Stimulated activated CD4-positive, alpha-beta T cell treated with anti-CD3 and anti-CD28 coated beads, Interleukin-4, amount 100 ng/mL, for 1 hour (primary cell): ENCODE data around the gene RABGEF1.
A peak's percentile ranks its signal among the peaks of the same experiment; 100 is the strongest.
"Not testable (repeated sequence)": the region's sequence is repeated elsewhere in the genome, so short reads cannot be mapped to it uniquely, and the experiment has no call there.

Experiments used
- DNase-seq: peaks from one replicate; pipeline ENCODE4 v3.0.0-alpha.2; 2020

RABGEF1 gene

GRCh38 chr7:66740302-66740979 is at the start of gene RABGEF1:
Gene RABGEF1 (plus strand): TSS chr7:66740733. CDS start chr7:66771900, 31,167 bp downstream.
- DNase-seq: peak; percentile 98

GRCh38 chr7:66693331-66693730 is 47.2 kb upstream of the RABGEF1 start:
- no peak for DNase-seq

DNA sequence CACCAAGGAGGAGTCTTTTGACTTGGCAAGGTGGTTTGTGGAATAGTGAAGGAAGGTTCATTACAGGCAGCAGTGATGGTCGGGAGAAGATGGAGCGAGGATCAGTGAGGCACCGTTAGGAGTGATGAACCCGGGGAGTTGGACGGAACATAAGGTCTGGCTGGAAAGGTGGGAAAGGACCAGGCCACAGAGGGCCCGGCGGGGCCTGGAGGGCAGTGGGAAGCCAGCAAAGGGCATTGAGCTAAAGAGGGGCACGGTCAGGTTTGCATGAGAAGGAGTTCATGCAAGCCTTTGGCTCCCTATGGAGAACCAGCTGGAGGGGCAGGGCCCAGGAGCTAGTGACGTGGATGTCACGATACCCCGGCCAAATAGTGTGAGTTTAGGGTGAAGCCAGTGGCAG is 46.2 kb upstream of the RABGEF1 start:
- DNase-seq: no peak

- not testable (repeated sequence) for DNase-seq
Observed at GRCh38 chr7:66695417-66695816, 45.1 kb upstream of the RABGEF1 start.

DNA sequence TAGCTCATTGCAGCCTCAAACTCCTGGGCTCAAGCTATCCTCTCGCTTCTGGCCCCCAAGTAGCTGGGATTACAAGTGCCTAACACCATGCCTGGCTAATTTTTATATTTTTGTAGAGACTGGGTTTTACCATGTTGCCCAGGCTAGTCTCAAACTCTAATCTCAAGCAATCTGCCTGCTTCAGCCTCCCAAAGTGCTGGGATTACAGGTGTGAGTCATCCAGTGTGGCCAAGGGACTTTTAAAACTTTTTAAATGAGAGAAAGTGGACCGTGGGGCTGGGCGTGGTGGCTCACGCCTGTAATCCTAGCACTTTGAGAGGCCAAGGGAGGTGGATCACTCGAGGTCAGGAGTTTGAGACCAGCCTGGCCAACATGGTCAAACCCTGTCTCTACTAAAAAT is 44.4 kb upstream of the RABGEF1 start:
- DNase-seq: not testable (repeated sequence)

GRCh38 chr7:66696774-66697191 is 43.8 kb upstream of the RABGEF1 start:
- DNase-seq: no peak

DNA sequence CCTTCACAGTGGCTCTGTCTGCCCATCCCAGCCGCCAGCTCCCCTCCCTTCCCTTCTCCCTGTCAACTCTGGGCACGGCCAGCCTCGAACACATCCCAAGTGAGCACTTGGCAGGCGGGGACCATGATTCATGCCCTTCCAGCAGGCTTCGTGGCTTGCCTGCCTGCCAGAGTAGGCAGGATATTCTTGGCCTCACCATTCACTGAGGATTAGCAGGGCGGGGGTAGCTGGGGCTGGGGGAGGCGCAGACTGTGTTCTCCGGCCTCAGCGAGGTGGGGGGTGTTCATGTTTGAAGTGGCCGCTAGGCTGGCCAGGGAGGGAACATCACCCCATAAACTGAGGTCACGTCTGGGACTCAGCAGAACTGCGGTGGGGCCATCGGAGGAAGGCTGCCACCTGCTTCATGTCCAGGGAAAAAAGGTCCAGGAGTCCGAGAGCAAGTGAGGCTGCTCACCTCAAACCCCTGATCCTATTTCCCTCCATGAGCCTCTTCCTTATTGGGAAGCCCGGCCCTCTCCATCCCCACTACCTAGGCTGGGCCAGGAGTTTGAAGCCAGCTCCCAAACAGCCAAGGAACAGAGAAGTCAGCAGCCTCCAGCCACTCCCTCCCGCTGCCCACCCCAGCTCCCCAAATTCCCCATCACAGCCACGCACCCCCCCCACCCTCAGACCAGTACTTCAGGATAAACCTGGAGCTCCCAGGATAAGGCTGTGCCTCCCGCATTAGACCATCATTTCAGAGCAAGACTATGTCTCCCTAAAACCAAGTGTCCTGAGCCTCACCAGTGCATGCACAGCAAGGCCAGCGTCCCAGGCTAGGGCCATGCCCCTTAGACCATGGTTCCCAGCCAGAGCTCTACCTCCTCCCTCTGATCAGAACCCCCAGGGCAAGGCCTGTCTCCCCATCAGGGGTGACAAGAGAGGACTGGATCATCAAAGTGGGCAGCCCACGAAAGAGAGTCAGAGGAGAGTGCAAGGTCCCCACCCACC is 42.8 kb upstream of the RABGEF1 start:
- DNase-seq: no peak

- DNase-seq: no peak
Observed at GRCh38 chr7:66698652-66699205, 41.8 kb upstream of the RABGEF1 start.

DNA sequence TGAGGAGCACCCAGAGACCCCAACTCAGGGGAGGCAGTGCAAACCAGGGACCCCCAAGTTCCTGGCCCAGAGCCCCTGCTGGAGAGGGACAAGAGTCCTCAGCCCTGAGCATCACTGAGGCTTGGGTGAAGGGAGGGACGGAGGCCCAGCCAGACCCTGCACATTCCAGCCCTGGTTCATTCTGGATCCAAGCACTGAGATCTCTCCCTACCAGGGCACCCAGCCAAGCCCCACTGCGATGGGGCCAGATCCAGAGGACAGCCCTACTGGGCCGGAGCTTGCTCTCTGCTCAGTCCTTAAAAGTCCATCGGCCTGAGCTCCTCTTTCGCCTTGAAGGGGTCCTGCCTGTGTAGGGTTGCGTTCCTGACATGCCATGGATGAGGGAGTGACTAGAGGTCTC is 40.5 kb upstream of the RABGEF1 start:
- DNase-seq: no peak

DNA sequence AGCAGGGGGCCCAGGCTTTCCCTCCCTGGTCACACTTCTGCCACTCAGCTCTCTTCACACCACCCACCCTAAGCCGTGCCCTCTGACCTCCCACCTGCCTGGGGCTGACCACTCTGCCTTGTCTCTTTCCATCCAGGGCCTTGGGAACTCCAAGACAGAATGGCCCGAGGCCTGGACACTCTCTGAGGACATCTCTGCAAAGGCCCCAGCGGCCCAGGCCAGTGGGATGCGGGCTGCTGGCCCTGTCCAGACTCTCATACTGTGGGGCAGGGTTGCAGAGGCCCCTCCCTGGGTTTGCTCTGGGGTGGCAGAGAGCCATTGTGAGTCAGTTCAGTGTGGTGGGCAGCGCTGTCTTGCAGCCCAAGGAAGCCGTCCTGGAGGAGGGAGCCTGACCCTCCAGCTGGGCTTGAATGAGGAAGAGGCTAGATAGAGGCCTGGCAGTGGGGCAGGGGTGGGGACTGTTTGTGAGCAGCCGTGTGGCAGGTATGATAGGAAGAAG is 39.9 kb upstream of the RABGEF1 start:
- DNase-seq: no peak

GRCh38 chr7:66707825-66708224 is 32.7 kb upstream of the RABGEF1 start:
- DNase-seq: no peak

DNA sequence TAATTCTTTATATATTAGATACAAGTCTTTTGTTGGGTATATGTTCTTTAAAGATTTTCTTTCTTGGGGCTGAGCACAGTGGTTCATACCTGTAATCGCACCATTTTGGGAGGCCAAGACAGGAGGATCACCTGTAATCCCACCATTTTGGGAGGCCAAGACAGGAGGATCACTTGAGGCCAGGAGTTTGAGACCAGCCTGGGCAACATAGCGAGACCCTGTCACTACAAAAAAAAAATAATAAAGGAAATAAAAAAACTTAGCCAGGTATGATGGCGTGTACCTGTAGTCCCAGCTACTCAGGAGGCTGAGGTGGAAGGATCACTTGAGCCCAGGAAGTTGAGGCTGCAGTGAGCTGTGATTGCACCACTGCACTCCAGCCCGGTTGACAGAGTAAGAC is 29.8 kb upstream of the RABGEF1 start:
- DNase-seq: not testable (repeated sequence)

GRCh38 chr7:66713687-66714086 is 26.8 kb upstream of the RABGEF1 start:
- no peak for DNase-seq

GRCh38 chr7:66716634-66717033 is 23.9 kb upstream of the RABGEF1 start:
- not testable (repeated sequence) for DNase-seq

DNA sequence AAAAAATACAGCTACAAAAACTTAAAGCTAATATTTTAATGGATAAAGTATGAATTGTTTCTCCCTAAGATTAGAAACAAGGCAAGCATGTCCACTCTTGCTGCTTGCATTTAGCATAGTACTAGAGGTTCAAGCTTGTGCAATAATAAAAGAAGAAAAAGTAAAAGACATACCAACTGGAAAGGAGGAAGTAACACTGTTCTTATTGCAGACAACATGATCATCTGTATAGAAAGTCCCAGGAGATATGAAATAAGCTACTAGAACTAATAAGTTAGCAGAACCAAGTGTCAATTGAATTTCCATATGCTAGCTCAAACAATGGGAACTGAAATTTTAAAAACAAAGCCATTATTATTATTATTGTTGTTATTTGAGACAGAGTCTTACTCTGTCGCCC is 20.0 kb upstream of the RABGEF1 start:
- DNase-seq: no peak

DNA sequence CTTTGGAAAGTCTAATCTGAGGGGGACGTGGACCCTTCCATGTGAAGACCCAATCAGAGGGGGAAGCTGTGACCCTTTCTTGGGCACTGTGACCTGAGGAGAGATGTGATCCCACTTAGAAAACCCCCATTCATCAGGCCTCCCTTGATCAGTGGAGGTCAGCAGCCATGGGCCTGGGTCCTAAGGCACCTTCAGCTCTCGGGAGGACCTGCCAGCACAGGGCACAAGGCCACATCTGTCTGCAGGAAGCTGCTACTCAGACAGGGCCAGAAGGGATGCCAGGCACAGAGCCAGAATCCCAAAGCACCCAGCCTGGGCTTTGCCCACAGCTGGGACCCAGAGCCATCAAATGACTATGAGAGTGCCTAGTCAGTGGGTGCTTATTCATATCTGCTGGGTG is 14.7 kb upstream of the RABGEF1 start:
- DNase-seq: no peak

DNA sequence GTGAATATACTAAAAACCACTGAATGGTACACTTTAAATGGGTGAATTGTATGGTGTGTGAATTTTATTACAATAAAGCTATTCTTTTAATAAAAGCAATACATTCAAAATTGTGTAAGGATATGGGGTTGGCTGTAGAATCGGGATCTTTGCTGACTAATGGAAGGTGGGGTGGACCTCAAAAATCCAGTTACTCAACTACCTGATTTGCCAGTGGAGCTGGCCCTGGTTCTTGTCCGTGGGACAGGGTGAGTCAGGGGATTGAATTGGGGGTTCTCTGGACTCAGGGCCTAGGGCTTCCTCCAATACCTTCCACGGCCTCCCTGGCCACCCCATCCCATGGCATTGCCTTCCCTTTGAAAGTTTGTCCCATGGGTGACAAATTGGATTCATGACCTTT is 13.5 kb upstream of the RABGEF1 start:
- DNase-seq: no peak

GRCh38 chr7:66728571-66728970 is 12.0 kb upstream of the RABGEF1 start:
- DNase-seq: no peak

GRCh38 chr7:66729274-66729673 is 11.3 kb upstream of the RABGEF1 start:
- DNase-seq: no peak

- DNase-seq: no peak
Observed at GRCh38 chr7:66731986-66732385, 8.5 kb upstream of the RABGEF1 start.

DNA sequence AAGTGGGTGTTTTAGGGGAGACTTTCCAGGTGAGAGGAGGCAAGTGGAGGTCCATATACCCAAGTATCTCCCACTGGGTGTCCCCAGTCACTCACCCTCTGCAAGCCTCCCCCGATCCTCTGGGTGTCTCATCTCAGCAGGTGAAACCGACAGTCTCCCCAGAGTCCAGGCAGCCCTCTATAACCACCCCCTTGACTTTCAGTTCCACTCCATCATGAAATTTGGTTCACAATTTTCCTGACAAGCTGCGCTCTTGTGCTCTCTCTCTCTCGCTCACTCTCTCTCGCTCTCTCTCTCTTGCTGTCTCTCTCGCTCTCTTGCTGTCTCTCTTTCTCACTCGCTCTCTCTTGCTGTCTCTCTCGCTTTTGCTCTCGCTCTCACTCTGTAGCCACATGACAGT is 8.1 kb upstream of the RABGEF1 start:
- DNase-seq: no peak

DNA sequence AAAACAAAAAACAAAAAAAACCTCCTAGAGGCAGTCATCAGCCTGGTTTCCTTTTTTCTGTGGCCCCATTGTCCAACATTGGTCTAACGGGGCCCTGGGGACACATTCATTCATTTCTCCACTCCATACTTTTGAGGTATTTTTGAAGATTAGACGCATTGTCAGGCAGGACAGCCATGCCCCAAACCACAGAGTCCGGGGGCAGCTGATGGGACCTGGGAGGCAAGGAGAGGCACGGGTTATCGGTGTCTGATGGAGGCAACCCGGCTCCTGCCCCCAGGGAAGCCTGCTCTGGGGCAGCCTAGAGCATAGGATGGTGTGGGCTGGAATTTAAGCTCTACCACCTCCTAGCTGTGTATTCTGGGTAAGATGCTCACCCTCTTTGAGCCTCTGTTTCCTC is 6.5 kb upstream of the RABGEF1 start:
- no peak for DNase-seq

DNA sequence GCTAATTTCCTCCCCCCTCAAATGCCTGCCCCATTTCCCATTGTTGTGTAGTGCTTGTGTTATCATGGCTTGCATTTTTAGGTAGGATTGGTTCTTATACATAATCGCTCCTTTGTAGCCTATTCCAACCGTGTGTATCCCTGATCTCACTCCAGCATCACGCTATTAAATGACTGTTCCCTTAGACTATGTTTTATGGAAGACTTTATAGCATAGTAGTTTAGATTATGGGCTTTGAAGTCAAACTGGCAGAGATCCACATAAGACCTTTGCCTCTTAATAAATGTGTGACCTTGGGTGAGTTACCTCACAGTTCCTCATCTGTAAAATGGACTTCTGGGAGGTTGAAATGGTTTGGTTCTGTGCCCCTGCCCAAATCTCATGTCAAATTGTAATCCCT is 5.4 kb upstream of the RABGEF1 start:
- DNase-seq: no peak

DNA sequence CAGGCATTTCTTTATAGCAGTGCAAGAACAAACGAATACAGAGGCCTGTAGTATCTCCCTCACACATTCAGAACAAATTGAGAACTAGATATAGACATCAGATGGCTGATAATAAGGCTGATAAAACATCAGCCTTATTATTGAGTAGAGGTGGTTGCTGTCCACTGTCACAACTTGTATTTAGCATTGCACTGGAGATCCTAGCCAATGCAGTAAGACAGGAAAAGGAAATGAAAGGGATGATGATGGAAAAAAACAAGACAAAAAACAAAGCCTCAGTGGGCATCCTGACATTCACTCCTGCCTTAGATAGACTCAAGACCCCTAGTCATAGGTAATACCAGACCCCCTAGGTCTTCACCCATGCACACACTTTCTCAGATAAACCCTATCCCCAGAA is 4.7 kb upstream of the RABGEF1 start:
- DNase-seq: no peak
